Endodermal cell (in vitro differentiated cells): ENCODE results near the gene C4orf50. TPM values are rescaled to one million over a fixed set of nuclear protein-coding genes. Genes with fewer than 3 reads are reported as not detected.

ENCODE experiments used
- DNase-seq: peaks from one replicate; pipeline ENCODE4 v3.0.0-alpha.2; 2017
- H3K27ac ChIP-seq: 2 replicates; pipeline ENCODE4 v1.5.1; 2013; ENCODE audit warnings: mild to moderate bottlenecking, low read depth, low read length, moderate library complexity
- H3K27me3 ChIP-seq: 2 replicates; pipeline ENCODE4 v1.6.1; 2013; ENCODE audit warnings: mild to moderate bottlenecking, low read length, moderate library complexity; ENCODE audit not compliant: insufficient read depth, control insufficient read depth, poor library complexity, severe bottlenecking
- H3K36me3 ChIP-seq: 2 replicates; pipeline ENCODE4 v1.7.0; 2013; ENCODE audit warnings: mild to moderate bottlenecking, low read length, moderate library complexity; ENCODE audit not compliant: control insufficient read depth, insufficient read depth
- H3K4me1 ChIP-seq: one replicate; pipeline ENCODE4 v1.7.0; 2013; ENCODE audit warnings: low read length; ENCODE audit not compliant: control insufficient read depth, insufficient read depth
- H3K4me3 ChIP-seq: 2 replicates; pipeline ENCODE4 v1.5.1; 2013; ENCODE audit warnings: mild to moderate bottlenecking, low read length, moderate library complexity
- H3K9ac ChIP-seq: 2 replicates; pipeline ENCODE4 v1.6.1; 2013; ENCODE audit warnings: mild to moderate bottlenecking, low read length, moderate library complexity; ENCODE audit not compliant: poor library complexity, severe bottlenecking; ENCODE audit errors: extremely low read depth
- H3K9me3 ChIP-seq: 2 replicates; pipeline ENCODE4 v1.6.1; 2013; ENCODE audit warnings: mild to moderate bottlenecking, low read length, moderate library complexity; ENCODE audit not compliant: control insufficient read depth
- H3K27ac Mint-ChIP-seq: 2 replicates; pipeline ENCODE4 v1.8.0; 2020; ENCODE audit warnings: mixed read lengths
- H3K27me3 Mint-ChIP-seq: 2 replicates; pipeline ENCODE4 v1.8.0; 2021; ENCODE audit warnings: mild to moderate bottlenecking, mixed read lengths; ENCODE audit not compliant: insufficient read depth
- H3K36me3 Mint-ChIP-seq: 2 replicates; pipeline ENCODE4 v1.8.0; 2020; ENCODE audit warnings: low read depth, mixed read lengths
- H3K4me1 Mint-ChIP-seq: 2 replicates; pipeline ENCODE4 v1.8.0; 2020; ENCODE audit warnings: mixed read lengths
- H3K4me3 Mint-ChIP-seq: 2 replicates; pipeline ENCODE4 v1.8.0; 2020; ENCODE audit warnings: mild to moderate bottlenecking, moderate library complexity, mixed read lengths
- H3K9me3 Mint-ChIP-seq: 2 replicates; pipeline ENCODE4 v1.8.0; 2020; ENCODE audit warnings: mild to moderate bottlenecking, mixed read lengths
- CTCF ChIP-seq: fragments of 200-600 bp; sonication (generic); conservative IDR thresholded peaks from 2 replicates; pipeline ENCODE4 v1.5.0; 2021; ENCODE audit warnings: antibody characterized with exemption, mild to moderate bottlenecking
- WGBS, 2 experiments: methylation state at CpG; one replicate each; pipeline versions ENCODE4 v1.1.5 to v1.1.7; 2013; ENCODE audit warnings: missing lambda C conversion rate in 2 of 2, mixed read lengths in 1 of 2; ENCODE audit not compliant: insufficient coverage in 1 of 2, insufficient read length in 1 of 2; 5-methylcytosine and 5-hydroxymethylcytosine counted together
- total RNA-seq, 2 donors: library from RNA; stranded (reverse); fragmentation: NEBNext Ultra II Directional in 1 of 2; extraction: Animal tissue kit (Norgen Biotek cat#: 25700) in 1 of 2; gene quantifications; 2 replicates in 1 of 2; 3 replicates in 1 of 2; pipeline ENCODE4 v1.2.1, GENCODE V29; 2021

Gene C4orf50
- total RNA-seq, 2 donors from 2014 or later, result 0.84 to 1.6 TPM

DNA sequence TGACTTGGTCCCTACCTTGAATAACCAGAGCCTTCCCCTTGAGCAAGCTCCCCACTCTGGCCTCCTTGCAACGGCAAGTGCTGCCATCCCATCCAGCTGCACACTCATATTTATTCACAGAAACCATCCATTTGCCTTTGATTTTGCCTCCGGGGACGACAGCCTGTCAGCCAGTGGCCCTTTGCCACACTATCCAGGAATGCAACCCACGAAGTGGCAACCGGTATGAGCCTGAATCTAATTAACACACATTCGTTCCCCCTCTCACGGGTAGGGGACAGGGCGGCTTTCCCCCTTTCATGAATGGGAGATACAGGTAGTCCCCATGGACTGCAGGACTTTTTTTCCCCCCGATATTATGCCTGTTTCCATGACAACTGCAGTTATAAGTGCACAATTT, 140.8 kb downstream of the C4orf50 start:
- H3K36me3 Mint-ChIP-seq, result peaks cover 16% of the 10 kb centered on the region
- H3K4me1 Mint-ChIP-seq, result peaks cover 3% of the 10 kb centered on the region
- Histone ChIP-seq H3K27ac (no peak overlapping the region), H3K9ac (no peak overlapping the region), H3K27me3 (no peaks in the 10 kb centered on the region), H3K36me3 (no peaks in the 10 kb centered on the region), H3K4me3 (no peak overlapping the region), H3K9me3 (no peaks in the 10 kb centered on the region), H3K4me1 (no peaks in the 10 kb centered on the region)
- TF ChIP-seq CTCF, result no peak
- no peaks in the 10 kb centered on the region for H3K27me3 Mint-ChIP-seq
- no peak overlapping the region for H3K4me3 Mint-ChIP-seq
- DNase-seq, result no peak
- WGBS, 2 experiments, result 91 to 92% methylated on average over 9 of the region's 9 CpGs
- peaks cover 4% of the 10 kb centered on the region for H3K9me3 Mint-ChIP-seq
- H3K27ac Mint-ChIP-seq, result no peak overlapping the region

DNA sequence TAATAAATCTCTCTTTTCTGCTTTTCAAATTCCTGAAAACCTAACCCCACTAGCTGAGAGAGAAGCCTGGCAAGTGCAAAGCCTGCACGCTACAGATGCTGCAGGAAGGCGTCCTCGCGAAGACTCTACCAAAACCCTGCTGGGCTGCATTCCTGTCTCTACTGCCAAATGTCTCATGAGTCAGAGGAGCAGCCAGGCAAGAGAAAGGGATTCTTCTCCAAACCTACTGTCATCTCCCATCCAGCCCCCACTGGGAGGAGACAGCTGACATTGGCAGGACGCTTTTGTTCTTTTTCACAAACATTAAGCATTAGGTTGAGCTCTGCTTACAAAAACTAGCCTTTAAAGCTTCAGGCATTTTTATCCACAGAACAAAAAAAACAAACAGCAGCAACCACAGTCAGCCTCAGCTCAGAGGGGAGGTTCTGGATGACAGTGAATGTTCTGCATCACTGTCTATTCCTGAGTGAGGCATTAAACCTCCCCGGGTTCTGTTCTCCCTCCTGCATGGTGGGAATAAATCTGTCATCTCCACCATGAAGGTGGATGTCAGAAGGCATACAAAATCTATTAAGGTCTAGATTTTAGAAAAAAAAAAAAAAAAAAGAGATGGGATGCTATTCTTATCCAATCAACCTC, 143.3 kb downstream of the C4orf50 start:
- Histone ChIP-seq H3K36me3 (no peaks in the 10 kb centered on the region), H3K4me3 (no peak overlapping the region), H3K27me3 (no peaks in the 10 kb centered on the region), H3K9ac (no peak overlapping the region), H3K27ac (no peak overlapping the region), H3K4me1 (no peaks in the 10 kb centered on the region), H3K9me3 (no peaks in the 10 kb centered on the region)
- H3K27me3 Mint-ChIP-seq, result no peaks in the 10 kb centered on the region
- H3K27ac Mint-ChIP-seq, result no peak overlapping the region
- peaks cover 23% of the 10 kb centered on the region for H3K36me3 Mint-ChIP-seq
- TF ChIP-seq CTCF, result no peak
- H3K4me1 Mint-ChIP-seq, result peaks cover 3% of the 10 kb centered on the region
- 20 to 45% methylated on average over 5 to 6 of the region's 6 CpGs for WGBS, 2 experiments
- peak; percentile 83 for DNase-seq
- peaks cover 4% of the 10 kb centered on the region for H3K9me3 Mint-ChIP-seq
- no peak overlapping the region for H3K4me3 Mint-ChIP-seq

- WGBS, 2 experiments, result 91 to 94% methylated on average over 13 of the region's 13 CpGs
- Mint-ChIP-seq H3K27me3 (no peaks in the 10 kb centered on the region), H3K36me3 (peaks cover 26% of the 10 kb centered on the region), H3K4me1 (peaks cover 3% of the 10 kb centered on the region), H3K27ac (no peak overlapping the region), H3K4me3 (no peak overlapping the region), H3K9me3 (peaks cover 4% of the 10 kb centered on the region)
- no peaks in the 10 kb centered on the region for H3K9me3 ChIP-seq
- DNase-seq, result no peak
- no peak for TF ChIP-seq CTCF
- H3K27me3 ChIP-seq, result no peaks in the 10 kb centered on the region
- no peak overlapping the region for H3K27ac ChIP-seq
- peaks cover 4% of the 10 kb centered on the region for H3K36me3 ChIP-seq
- H3K9ac ChIP-seq, result no peak overlapping the region
- no peak overlapping the region for H3K4me3 ChIP-seq
- H3K4me1 ChIP-seq, result no peaks in the 10 kb centered on the region
Observed at GRCh38 chr4:5870701-5871100, 147.5 kb downstream of the C4orf50 start.
